NCI-H69 (cell line): ENCODE measurements around the gene LRRC27.

Experiments used
- DNase-seq: peaks from one replicate; lab custom pipeline; 2025; lab: John Stamatoyannopoulos, UW

The LRRC27 gene

GRCh38 chr10:132414402-132415016, 82.5 kb downstream of the LRRC27 start:
- DNase-seq, result no peak

- DNase-seq, result no peak
Measured at GRCh38 chr10:132415255-132415654, 83.3 kb downstream of the LRRC27 start.

GRCh38 chr10:132415956-132416355, 84.0 kb downstream of the LRRC27 start:
- no peak for DNase-seq

- DNase-seq, result no peak
Measured at GRCh38 chr10:132416566-132417256, 84.7 kb downstream of the LRRC27 start.

- no peak for DNase-seq
Measured at GRCh38 chr10:132417257-132417910, 85.4 kb downstream of the LRRC27 start.

- peak; percentile 29 for DNase-seq
Measured at GRCh38 chr10:132417957-132418441, 86.0 kb downstream of the LRRC27 start.

- peak; percentile 91 for DNase-seq
Measured at GRCh38 chr10:132418527-132419416, 86.8 kb downstream of the LRRC27 start.

GRCh38 chr10:132419538-132420468, 87.8 kb downstream of the LRRC27 start:
- no peak for DNase-seq

GRCh38 chr10:132420469-132420980, 88.5 kb downstream of the LRRC27 start:
- no peak for DNase-seq

- DNase-seq, result peak; percentile 48
Measured at GRCh38 chr10:132420981-132421846, 89.2 kb downstream of the LRRC27 start.

GRCh38 chr10:132421847-132422751, 90.1 kb downstream of the LRRC27 start:
- DNase-seq, result peak; percentile 75

- peak; percentile 77 for DNase-seq
Measured at GRCh38 chr10:132422903-132423825, 91.2 kb downstream of the LRRC27 start.

GRCh38 chr10:132423966-132424861, 92.2 kb downstream of the LRRC27 start:
- DNase-seq, result peak; percentile 62

- DNase-seq, result no peak
Measured at GRCh38 chr10:132425029-132425756, 93.2 kb downstream of the LRRC27 start.

- DNase-seq, result no peak
Measured at GRCh38 chr10:132425757-132426155, 93.8 kb downstream of the LRRC27 start.
